Body of pancreas (tissue), 4 donors: Measurements from ENCODE around the gene ARHGAP15. TPM values are rescaled to one million over a fixed set of nuclear protein-coding genes. Genes with fewer than 3 reads are reported as not detected.
A peak's percentile ranks its signal among the peaks of the same experiment; 100 is the strongest.

Experiments used
- ATAC-seq: fragments of 150-250 bp; one replicate; pipeline ENCODE4 v1.9.1; 2016
- DNase-seq, 4 donors: peaks; one replicate each; pipeline ENCODE4 v3.0.0-alpha.2; 2019
- H3K27ac ChIP-seq, 4 donors: fragments of 200-600 bp; sonication (generic); 1 replicate in 3 of 4; 2 replicates in 1 of 4; pipeline versions ENCODE4 v1.5.1 to v1.6.1; 2016 to 2019; ENCODE audit warnings: mild to moderate bottlenecking in 1 of 4, mixed read lengths in 1 of 4, moderate library complexity in 1 of 4
- H3K27me3 ChIP-seq, 2 donors: fragments of 200-600 bp; sonication (generic); one replicate each; pipeline ENCODE4 v1.6.0; 2016; ENCODE audit warnings: mild to moderate bottlenecking in 1 of 2
- H3K36me3 ChIP-seq, 2 donors: fragments of 200-600 bp; sonication (generic); replicated peaks in 1 of 2; 2 replicates each; pipeline ENCODE4 v1.5.1; 2016; ENCODE audit warnings: low read depth in 2 of 2; ENCODE audit not compliant: insufficient read depth in 1 of 2
- H3K4me1 ChIP-seq: fragments of 200-600 bp; sonication (generic); one replicate; pipeline ENCODE4 v1.6.0; 2016
- H3K4me3 ChIP-seq, 2 donors: fragments of 200-600 bp; sonication (generic); 1 replicate in 1 of 2; 2 replicates in 1 of 2; pipeline ENCODE4 v1.5.1; 2016 to 2019
- H3K9me3 ChIP-seq, 3 donors: fragments of 200-600 bp; sonication (generic); 1 replicate in 2 of 3; 2 replicates in 1 of 3; pipeline ENCODE4 v1.5.1; 2016
- POLR2A ChIP-seq, 3 donors: fragments of 450-650 bp; IDR thresholded peaks; one replicate each; pipeline ENCODE4 v1.6.1; 2016; ENCODE audit warnings: antibody characterized with exemption in 3 of 3, mild to moderate bottlenecking in 2 of 3
- WGBS, 2 donors: methylation state at CpG; one replicate each; pipeline ENCODE4 v1.1.5; 2017; 5-methylcytosine and 5-hydroxymethylcytosine counted together
- intact Hi-C: fragments of 100-400 bp; cut with DNase I; formaldehyde crosslinking; loops from one replicate; pipeline ENCODE4 v1.15.1; 2023
- total RNA-seq, 2 donors: library from RNA; depleted of rRNA; stranded (reverse); fragments of >200 nt; gene quantifications; one replicate each; pipeline ENCODE4 v1.1.0, GENCODE V29; 2016
- TF ChIP-seq, protein P1 (sequence below), 7 experiments: fragments of 450-650 bp in 4 of 7; fragments of 200-600 bp in 3 of 7; sonication (generic) in 3 of 7; IDR thresholded peaks; one replicate each; pipeline ENCODE4 v1.5.1; 2016 to 2019; ENCODE audit warnings: antibody characterized with exemption in 7 of 7

The ARHGAP15 gene
- total RNA-seq, 2 donors from 2014 or later = 1.3 TPM; not detected in 1

DNA sequence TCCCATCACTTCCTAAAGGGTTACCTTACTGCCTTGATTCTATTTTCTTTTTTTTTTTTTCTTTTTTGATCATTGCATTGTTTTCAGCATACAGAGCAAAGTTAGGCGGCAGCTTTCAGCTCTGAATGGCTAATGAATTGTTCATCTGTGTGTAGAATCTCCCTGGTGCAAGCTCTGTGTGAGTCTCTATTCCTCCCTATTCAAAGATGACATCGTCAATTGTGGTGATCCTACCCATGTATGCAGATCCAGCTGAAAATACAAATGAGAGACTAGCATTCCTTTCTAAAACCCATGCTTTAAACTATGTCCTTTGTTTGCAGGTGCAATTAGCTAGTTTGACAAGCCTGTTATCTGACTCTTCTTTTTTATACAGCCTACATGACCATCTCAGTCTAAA, 539.0 kb downstream of the ARHGAP15 start:
- Histone ChIP-seq H3K9me3 (no peaks in the 10 kb centered on the region), H3K4me1 (no peaks in the 10 kb centered on the region), H3K27ac (no peak overlapping the region), H3K4me3 (no peak overlapping the region), H3K36me3 (no peaks in the 10 kb centered on the region), H3K27me3 (no peaks in the 10 kb centered on the region)
- intact Hi-C loops = no loop called here
- WGBS, 2 donors = 82 to 90% methylated on average over 2 of the region's 2 CpGs
- TF ChIP-seq, protein P1, sequence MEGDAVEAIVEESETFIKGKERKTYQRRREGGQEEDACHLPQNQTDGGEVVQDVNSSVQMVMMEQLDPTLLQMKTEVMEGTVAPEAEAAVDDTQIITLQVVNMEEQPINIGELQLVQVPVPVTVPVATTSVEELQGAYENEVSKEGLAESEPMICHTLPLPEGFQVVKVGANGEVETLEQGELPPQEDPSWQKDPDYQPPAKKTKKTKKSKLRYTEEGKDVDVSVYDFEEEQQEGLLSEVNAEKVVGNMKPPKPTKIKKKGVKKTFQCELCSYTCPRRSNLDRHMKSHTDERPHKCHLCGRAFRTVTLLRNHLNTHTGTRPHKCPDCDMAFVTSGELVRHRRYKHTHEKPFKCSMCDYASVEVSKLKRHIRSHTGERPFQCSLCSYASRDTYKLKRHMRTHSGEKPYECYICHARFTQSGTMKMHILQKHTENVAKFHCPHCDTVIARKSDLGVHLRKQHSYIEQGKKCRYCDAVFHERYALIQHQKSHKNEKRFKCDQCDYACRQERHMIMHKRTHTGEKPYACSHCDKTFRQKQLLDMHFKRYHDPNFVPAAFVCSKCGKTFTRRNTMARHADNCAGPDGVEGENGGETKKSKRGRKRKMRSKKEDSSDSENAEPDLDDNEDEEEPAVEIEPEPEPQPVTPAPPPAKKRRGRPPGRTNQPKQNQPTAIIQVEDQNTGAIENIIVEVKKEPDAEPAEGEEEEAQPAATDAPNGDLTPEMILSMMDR (IDR thresholded peaks at IDR 0.05) = no peak
- no peak for TF ChIP-seq POLR2A (IDR thresholded peaks at IDR 0.05)
- DNase-seq (no peak), ATAC-seq (no peak)

DNA sequence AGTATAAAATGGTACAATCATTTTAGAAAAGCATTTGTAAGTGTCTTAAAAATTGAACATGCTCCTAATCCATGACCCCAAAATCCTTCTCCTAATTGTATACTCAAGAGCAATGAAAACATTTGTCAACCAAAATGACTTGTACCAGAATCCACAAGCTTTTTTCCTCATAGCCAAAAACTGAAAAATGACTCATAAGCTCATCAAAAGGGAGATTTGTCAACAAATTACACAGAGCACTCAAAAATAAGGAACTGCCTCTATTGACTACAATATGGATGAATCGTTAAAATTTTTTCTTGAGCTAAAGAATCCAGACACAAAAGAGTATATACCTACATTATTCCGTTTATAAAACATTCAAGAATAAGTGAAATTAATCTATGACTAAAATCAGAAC, 544.8 kb downstream of the ARHGAP15 start:
- H3K27ac ChIP-seq = no peak overlapping the region
- H3K4me3 ChIP-seq = no peak overlapping the region
- intact Hi-C loops = no loop called here
- H3K27me3 ChIP-seq = no peaks in the 10 kb centered on the region
- no peak for DNase-seq
- no peak for ATAC-seq
- TF ChIP-seq POLR2A (IDR thresholded peaks at IDR 0.05) = no peak
- TF ChIP-seq, protein P1 (IDR thresholded peaks at IDR 0.05) = no peak
- no peaks in the 10 kb centered on the region for H3K9me3 ChIP-seq
- H3K36me3 ChIP-seq = no peaks in the 10 kb centered on the region
- WGBS, 2 donors = 78 to 88% methylated on average over 2 of the region's 2 CpGs
- no peaks in the 10 kb centered on the region for H3K4me1 ChIP-seq

DNA sequence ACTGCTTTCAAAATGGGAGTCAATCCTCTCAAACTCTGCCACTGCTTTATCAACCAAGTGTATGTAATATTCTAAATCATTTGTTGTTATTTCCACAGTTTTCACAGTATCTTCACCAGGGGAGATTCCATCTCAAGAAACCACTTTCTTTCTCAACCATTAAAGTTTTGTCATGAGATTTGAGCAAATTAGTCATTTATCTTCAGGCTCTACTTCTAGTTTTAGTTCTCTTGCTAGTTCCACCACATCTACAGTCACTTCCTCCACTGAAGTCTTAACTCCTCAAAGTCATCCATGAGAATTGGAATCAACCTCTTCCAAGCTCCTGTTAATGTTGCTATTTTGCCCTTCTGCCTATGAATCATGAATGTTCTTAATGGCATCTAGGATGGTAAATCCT, 545.8 kb downstream of the ARHGAP15 start:
- Histone ChIP-seq H3K4me3 (no peak overlapping the region), H3K4me1 (no peaks in the 10 kb centered on the region), H3K9me3 (no peaks in the 10 kb centered on the region), H3K27me3 (no peaks in the 10 kb centered on the region), H3K27ac (no peak overlapping the region), H3K36me3 (no peaks in the 10 kb centered on the region)
- no peak for TF ChIP-seq POLR2A (IDR thresholded peaks at IDR 0.05)
- TF ChIP-seq, protein P1 (IDR thresholded peaks at IDR 0.05) = no peak
- no peak for DNase-seq
- no peak for ATAC-seq
- intact Hi-C loops = no loop called here

DNA sequence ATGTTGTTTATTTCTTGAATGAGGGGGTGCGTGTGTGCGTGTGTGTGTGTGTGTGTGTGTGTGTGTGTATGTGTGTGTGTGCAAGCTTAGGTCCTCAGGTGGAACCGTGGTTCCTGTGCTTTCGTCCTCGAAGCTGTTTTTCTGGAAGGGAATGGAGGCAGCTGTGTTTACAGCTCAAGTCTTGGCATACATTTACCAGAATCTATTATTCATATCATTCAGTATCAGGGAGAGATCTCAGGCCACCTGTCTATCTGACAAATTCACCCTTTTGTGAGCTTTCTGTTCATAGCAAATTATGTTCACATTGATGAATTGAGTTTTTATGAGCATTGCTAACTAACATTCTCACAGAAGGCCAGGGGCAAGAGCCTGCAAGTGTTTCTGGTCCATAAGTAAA, 550.4 kb downstream of the ARHGAP15 start:
- intact Hi-C loops = no loop called here
- DNase-seq (peak in 1 of 4 donors; percentile 7), ATAC-seq (no peak)
- Histone ChIP-seq H3K36me3 (no peaks in the 10 kb centered on the region), H3K27ac (no peak overlapping the region), H3K27me3 (no peaks in the 10 kb centered on the region), H3K4me3 (no peak overlapping the region), H3K4me1 (no peaks in the 10 kb centered on the region), H3K9me3 (no peaks in the 10 kb centered on the region)
- 24 to 46% methylated on average over 5 of the region's 5 CpGs for WGBS, 2 donors
- no peak for TF ChIP-seq POLR2A (IDR thresholded peaks at IDR 0.05)
- TF ChIP-seq, protein P1 (IDR thresholded peaks at IDR 0.05) = no peak

DNA sequence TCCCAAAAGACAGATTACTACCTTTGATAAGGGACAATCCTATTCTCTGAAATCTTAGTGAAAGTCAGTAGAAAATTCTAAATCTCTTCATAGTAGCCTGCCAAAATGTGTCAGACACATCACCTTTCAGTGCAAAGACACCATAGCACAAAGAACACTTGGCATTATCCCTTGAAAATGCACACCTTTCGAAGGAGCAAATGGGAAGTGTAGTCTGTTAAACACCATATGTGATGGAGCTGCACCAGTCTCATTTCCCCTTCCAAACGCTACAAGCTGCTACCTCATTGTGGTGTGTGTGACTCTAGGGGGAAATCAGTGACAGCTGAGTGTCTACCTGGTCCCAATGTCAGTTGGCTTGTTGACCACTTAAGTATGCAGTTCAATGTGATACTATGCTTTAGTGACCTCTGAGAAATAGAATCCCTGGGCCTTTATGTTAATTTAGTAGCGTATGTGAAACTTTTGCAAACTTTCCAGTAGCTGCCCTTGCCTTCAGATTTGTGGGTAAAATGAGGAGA, 551.7 kb downstream of the ARHGAP15 start:
- WGBS, 2 donors = 89 to 98% methylated on average over 3 of the region's 3 CpGs
- H3K9me3 ChIP-seq = no peaks in the 10 kb centered on the region
- no peak overlapping the region for H3K4me3 ChIP-seq
- TF ChIP-seq POLR2A (IDR thresholded peaks at IDR 0.05) = no peak
- H3K36me3 ChIP-seq = no peaks in the 10 kb centered on the region
- H3K27me3 ChIP-seq = no peaks in the 10 kb centered on the region
- ATAC-seq (no peak), DNase-seq (no peak)
- no peak overlapping the region for H3K27ac ChIP-seq
- intact Hi-C loops = no loop called here
- no peaks in the 10 kb centered on the region for H3K4me1 ChIP-seq
